Measurements from ENCODE around the gene SAMD3. TPM values are rescaled to one million over a fixed set of nuclear protein-coding genes. Genes with fewer than 3 reads are reported as not detected.

The SAMD3 gene
- total and polyA plus RNA-seq, 2 experiments from 2014 or later: 0.32 to 0.73 TPM

DNA sequence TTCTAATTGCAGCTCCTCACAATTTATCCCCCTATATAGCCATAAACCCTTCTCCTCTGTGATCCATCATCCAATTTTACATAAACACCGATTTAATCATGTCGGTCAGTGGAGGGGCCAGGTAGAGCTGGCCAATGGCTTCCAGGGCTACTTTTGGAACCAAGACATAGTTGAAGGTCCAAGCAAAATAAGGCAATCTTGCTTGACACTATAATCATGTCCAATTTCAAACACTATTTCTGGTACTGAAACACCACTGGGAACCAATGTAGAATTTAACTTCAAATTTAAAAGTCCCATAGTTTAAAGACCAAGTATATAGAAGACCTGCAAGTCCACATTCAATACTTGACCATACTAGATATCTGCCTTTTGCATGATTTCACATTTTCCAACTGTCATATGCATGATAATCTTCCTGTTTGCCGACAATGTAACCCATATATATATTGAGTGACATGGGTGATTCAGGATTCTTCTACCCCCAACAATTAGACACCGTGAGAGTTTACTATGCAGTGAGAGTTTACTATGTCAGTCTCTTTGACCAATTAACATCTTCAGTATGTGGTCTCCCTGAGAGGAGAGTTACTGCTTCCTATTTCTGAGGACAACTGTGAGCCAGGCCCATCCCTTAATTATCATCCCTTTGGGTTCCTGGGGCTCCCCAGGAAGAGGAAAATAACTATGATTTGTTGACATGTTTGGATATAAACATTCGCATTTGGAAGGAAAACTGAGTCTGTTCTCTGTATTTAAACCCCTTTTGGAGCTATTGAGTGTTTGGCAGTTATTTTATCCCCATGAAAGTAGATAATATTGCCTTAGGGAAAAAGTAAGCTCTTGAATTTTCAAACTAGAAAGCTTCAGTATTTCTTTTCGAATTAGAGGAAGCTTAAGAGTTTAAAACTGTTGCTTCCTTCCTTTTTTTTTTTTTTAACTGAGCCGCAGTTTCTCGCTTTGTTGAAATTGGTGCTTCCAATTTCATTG lies 31.8 kb downstream of the SAMD3 start:
- no peaks in the 10 kb centered on the region for H3K79me2 ChIP-seq (ENCODE audit: insufficient read depth)
- H3K27ac ChIP-seq: no peak overlapping the region
- no peak overlapping the region for H3K4me3 ChIP-seq
- H3K4me2 ChIP-seq (ENCODE audit: unreplicated experiment): no peak overlapping the region
- TF ChIP-seq EZH2 (IDR thresholded peaks at IDR 0.05; ENCODE audit: insufficient read depth, poor library complexity, severe bottlenecking) (no peak), EZH2phosphoT487 (IDR thresholded peaks at IDR 0.05; ENCODE audit: insufficient read depth, low read depth) (no peak)
- no peaks in the 10 kb centered on the region for H4K20me1 ChIP-seq (ENCODE audit: insufficient read depth)
- H3K9ac ChIP-seq: no peak overlapping the region
- WGBS, 2 experiments (ENCODE audit: low coverage in 1 of 2, low lambda C conversion rate in 2 of 2, missing lambda C conversion rate in 2 of 2): 79 to 83% methylated on average over 8 of the region's 8 CpGs
- in situ Hi-C loops (cut with MboI): no loop called here
- DNase-seq: no peak
- H3K36me3 ChIP-seq (ENCODE audit: low read depth): no peaks in the 10 kb centered on the region
- H3K9me2 ChIP-seq (ENCODE audit: insufficient read depth): no peaks in the 10 kb centered on the region
- no peaks in the 10 kb centered on the region for H3F3A ChIP-seq (ENCODE audit: insufficient read depth)
- no peaks in the 10 kb centered on the region for H3K9me3 ChIP-seq (ENCODE audit: low read depth)
- no peaks in the 10 kb centered on the region for H3K4me1 ChIP-seq (ENCODE audit: insufficient read depth)
- no peak overlapping the region for H2AFZ ChIP-seq
- H3K27me3 ChIP-seq (replicated peaks; ENCODE audit: insufficient read depth): no peaks in the 10 kb centered on the region

DNA sequence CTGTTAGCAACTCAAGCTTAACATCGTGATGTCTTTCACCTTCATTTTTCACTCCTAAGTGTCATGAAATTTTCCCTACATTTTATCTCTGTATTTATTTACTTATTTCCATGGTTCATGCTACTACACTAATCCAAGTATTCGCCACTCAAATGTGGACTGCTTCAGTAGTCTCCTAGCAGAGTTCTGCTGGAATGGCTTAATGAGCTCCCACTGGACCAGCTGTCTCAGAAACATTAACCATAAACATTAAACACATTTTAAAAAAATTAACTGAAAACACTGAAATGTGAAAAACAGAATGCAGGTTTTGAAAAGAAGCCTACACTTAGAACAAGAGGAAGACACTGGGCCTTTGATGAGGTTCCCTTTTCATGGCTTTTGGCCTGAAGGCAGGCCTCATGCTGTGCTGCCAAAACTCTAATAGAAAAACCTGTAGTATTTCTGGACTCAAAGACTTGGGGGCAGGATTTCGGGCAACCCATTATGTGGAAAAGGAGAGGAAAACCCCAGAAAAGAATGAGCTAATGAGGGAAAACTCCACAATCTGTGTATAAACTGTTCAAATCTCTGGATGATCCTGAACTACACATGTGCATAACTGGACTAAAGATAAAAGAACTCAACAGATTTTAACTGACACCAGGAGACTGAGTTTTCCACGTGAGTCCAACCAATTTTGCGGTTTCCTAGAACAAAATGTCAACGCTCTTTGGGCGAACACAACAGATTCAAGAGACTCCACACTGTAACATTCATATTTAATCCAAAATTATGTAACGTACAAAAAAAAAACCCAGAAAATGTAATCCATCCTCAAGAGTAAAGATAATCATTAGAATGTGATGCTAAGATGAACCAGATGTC lies 33.0 kb downstream of the SAMD3 start:
- Histone ChIP-seq H3K27ac (no peak overlapping the region), H3K4me1 (ENCODE audit: insufficient read depth) (no peaks in the 10 kb centered on the region), H3K27me3 (replicated peaks; ENCODE audit: insufficient read depth) (no peaks in the 10 kb centered on the region), H3K4me2 (ENCODE audit: unreplicated experiment) (no peak overlapping the region), H2AFZ (no peak overlapping the region), H3K4me3 (no peak overlapping the region), H4K20me1 (ENCODE audit: insufficient read depth) (no peaks in the 10 kb centered on the region), H3K9me2 (ENCODE audit: insufficient read depth) (no peaks in the 10 kb centered on the region), H3F3A (ENCODE audit: insufficient read depth) (no peaks in the 10 kb centered on the region), H3K79me2 (ENCODE audit: insufficient read depth) (no peaks in the 10 kb centered on the region), H3K9me3 (ENCODE audit: low read depth) (no peaks in the 10 kb centered on the region), H3K36me3 (ENCODE audit: low read depth) (no peaks in the 10 kb centered on the region), H3K9ac (no peak overlapping the region)
- in situ Hi-C loops (cut with MboI): no loop called here
- 58 to 62% methylated on average over 8 of the region's 8 CpGs for WGBS, 2 experiments (ENCODE audit: low coverage in 1 of 2, low lambda C conversion rate in 2 of 2, missing lambda C conversion rate in 2 of 2)
- no peak for DNase-seq
- TF ChIP-seq EZH2 (IDR thresholded peaks at IDR 0.05; ENCODE audit: insufficient read depth, poor library complexity, severe bottlenecking): no peak
- no peak for TF ChIP-seq EZH2phosphoT487 (IDR thresholded peaks at IDR 0.05; ENCODE audit: insufficient read depth, low read depth)

DNA sequence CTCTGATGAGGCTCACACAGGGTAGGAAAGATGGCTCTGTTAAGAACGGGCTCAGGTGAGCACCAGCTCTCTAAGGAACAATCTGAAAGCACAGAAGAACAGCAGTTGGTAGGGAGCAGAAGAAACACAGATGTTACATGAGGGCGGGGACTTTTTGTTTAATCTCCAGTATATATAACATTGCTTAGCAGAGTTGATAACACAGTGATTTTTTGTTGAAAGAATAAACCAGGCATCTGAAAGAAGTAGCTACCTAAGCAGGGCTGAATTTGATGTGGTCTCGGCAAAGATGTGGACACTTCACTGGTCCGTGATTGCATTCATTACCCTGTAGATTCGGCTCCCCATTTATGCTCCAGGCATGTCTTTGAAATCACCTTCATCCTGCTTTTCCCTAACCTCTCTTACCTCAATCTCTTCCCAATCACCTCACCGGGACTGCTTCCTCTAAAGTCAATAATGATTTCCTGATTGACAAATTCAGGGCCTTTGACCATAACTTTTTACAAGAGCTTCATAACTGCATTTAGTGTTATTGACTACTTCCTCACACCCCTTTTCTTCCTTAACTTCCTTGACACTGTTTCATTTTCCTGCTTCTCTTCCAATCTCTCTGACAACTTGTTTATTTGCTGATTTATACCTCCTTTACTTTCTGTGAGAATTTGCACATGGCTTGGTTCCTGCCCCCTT lies 34.4 kb downstream of the SAMD3 start:
- no peak overlapping the region for H3K4me2 ChIP-seq (ENCODE audit: unreplicated experiment)
- no peak overlapping the region for H2AFZ ChIP-seq
- H3F3A ChIP-seq (ENCODE audit: insufficient read depth): no peaks in the 10 kb centered on the region
- no peaks in the 10 kb centered on the region for H3K4me1 ChIP-seq (ENCODE audit: insufficient read depth)
- TF ChIP-seq EZH2 (IDR thresholded peaks at IDR 0.05; ENCODE audit: insufficient read depth, poor library complexity, severe bottlenecking) (no peak), EZH2phosphoT487 (IDR thresholded peaks at IDR 0.05; ENCODE audit: insufficient read depth, low read depth) (no peak)
- H3K9me2 ChIP-seq (ENCODE audit: insufficient read depth): no peaks in the 10 kb centered on the region
- no peaks in the 10 kb centered on the region for H3K79me2 ChIP-seq (ENCODE audit: insufficient read depth)
- no peak overlapping the region for H3K9ac ChIP-seq
- DNase-seq: no peak
- H3K27me3 ChIP-seq (replicated peaks; ENCODE audit: insufficient read depth): no peaks in the 10 kb centered on the region
- WGBS, 2 experiments (ENCODE audit: low coverage in 1 of 2, low lambda C conversion rate in 2 of 2, missing lambda C conversion rate in 2 of 2): 75 to 77% methylated on average over 6 of the region's 6 CpGs
- H3K36me3 ChIP-seq (ENCODE audit: low read depth): no peaks in the 10 kb centered on the region
- no peaks in the 10 kb centered on the region for H4K20me1 ChIP-seq (ENCODE audit: insufficient read depth)
- H3K27ac ChIP-seq: no peak overlapping the region
- no peaks in the 10 kb centered on the region for H3K9me3 ChIP-seq (ENCODE audit: low read depth)
- in situ Hi-C loops (cut with MboI): no loop called here
- no peak overlapping the region for H3K4me3 ChIP-seq

Measured in GM23248 (cell line).